PC-3 (cell line): ENCODE measurements around the gene TAF10. TPM values are rescaled to one million over a fixed set of nuclear protein-coding genes. Genes with fewer than 3 reads are reported as not detected.

Source experiments
- ATAC-seq: fragments of 200-7000 bp; cut with Tn5 transposase; 2 replicates; pipeline ENCODE4 v1.9.1; 2020; ENCODE audit warnings: mild to moderate bottlenecking, moderate library complexity
- BruUV-seq: library from RNA; stranded (reverse); fragments of 400-500 nt; replicated peaks from 2 replicates; lab custom pipeline; 2021; lab: Mats Ljungman, UMichigan
- CTCF ChIA-PET: fragments of 300-600 bp; sonication (Branson Sonifier 250); formaldehyde crosslinking; loops from one replicate; lab custom pipeline; 2022; ENCODE audit warnings: antibody characterized with exemption; lab: Charles Lee
- POLR2A ChIA-PET: fragments of 300-600 bp; sonication (Branson Sonifier 250); formaldehyde crosslinking; loops from one replicate; lab custom pipeline; 2022; ENCODE audit warnings: antibody characterized with exemption; ENCODE audit not compliant: unreplicated experiment; lab: Charles Lee
- DNase-seq: peaks from one replicate; pipeline ENCODE4 v3.0.0-alpha.2; 2015
- H2AFZ ChIP-seq: fragments of 300-600 bp; sonication (generic); 2 replicates; pipeline ENCODE4 v1.6.0; 2016; ENCODE audit warnings: antibody characterized with exemption, low read length
- H3F3A ChIP-seq: fragments of 300-600 bp; sonication (generic); one replicate; pipeline ENCODE4 v1.6.0; 2017; ENCODE audit warnings: antibody characterized with exemption, low read length, control low read depth, mild to moderate bottlenecking; ENCODE audit not compliant: unreplicated experiment
- H3K27ac ChIP-seq: fragments of 300-600 bp; sonication (generic); 2 replicates; pipeline ENCODE4 v1.5.1; 2016; ENCODE audit warnings: mild to moderate bottlenecking, low read length
- H3K27me3 ChIP-seq: fragments of 300-600 bp; sonication (generic); 2 replicates; pipeline ENCODE4 v1.6.1; 2016; ENCODE audit warnings: low read length, mixed read lengths
- H3K36me3 ChIP-seq: fragments of 300-600 bp; sonication (generic); 2 replicates; pipeline ENCODE4 v1.6.1; 2016; ENCODE audit warnings: low read depth, mixed run types, low read length, mixed read lengths
- H3K4me1 ChIP-seq: fragments of 300-600 bp; sonication (generic); 2 replicates; pipeline ENCODE4 v1.5.1; 2016; ENCODE audit warnings: low read length; ENCODE audit not compliant: insufficient read depth
- H3K4me2 ChIP-seq: fragments of 300-600 bp; sonication (generic); 2 replicates; pipeline ENCODE4 v1.6.0; 2016; ENCODE audit warnings: low read length
- H3K4me3 ChIP-seq: fragments of 300-600 bp; sonication (generic); 2 replicates; pipeline ENCODE4 v1.5.1; 2016; ENCODE audit warnings: mild to moderate bottlenecking, low read length, mixed read lengths
- H3K79me2 ChIP-seq: fragments of 300-600 bp; sonication (generic); 2 replicates; pipeline ENCODE4 v1.6.1; 2017; ENCODE audit warnings: low read length, mixed read lengths
- H3K9ac ChIP-seq: fragments of 300-600 bp; sonication (generic); 2 replicates; pipeline ENCODE4 v1.6.0; 2016; ENCODE audit warnings: mild to moderate bottlenecking, low read length
- H3K9me2 ChIP-seq: fragments of 300-600 bp; sonication (generic); replicated peaks from 2 replicates; pipeline ENCODE4 v1.6.1; 2016; ENCODE audit warnings: mixed run types, low read length, mixed read lengths
- H3K9me3 ChIP-seq: fragments of 300-600 bp; sonication (generic); 2 replicates; pipeline ENCODE4 v1.6.1; 2016; ENCODE audit warnings: low read length, mixed read lengths
- H4K20me1 ChIP-seq: fragments of 300-600 bp; sonication (generic); 2 replicates; pipeline ENCODE4 v1.6.1; 2016; ENCODE audit warnings: low read length, mixed read lengths
- EZH2 ChIP-seq: fragments of 300-600 bp; sonication (generic); IDR thresholded peaks from one replicate; pipeline ENCODE4 v1.6.1; 2017; ENCODE audit warnings: antibody characterized with exemption, mild to moderate bottlenecking, low read length; ENCODE audit not compliant: unreplicated experiment
- EZH2phosphoT487 ChIP-seq: fragments of 300-600 bp; sonication (generic); IDR thresholded peaks from 2 replicates; pipeline ENCODE4 v1.6.1; 2018; ENCODE audit warnings: mild to moderate bottlenecking, antibody characterized with exemption, low read length, borderline replicate concordance
- intact Hi-C: fragments of 100-400 bp; cut with micrococcal nuclease; formaldehyde crosslinking; loops from 2 replicates; pipeline ENCODE4 v1.9.0; 2023
- total RNA-seq: library from RNA; depleted of rRNA; stranded (reverse); fragments of >200 nt; gene quantifications from 2 replicates; pipeline ENCODE4 v1.2.3, GENCODE V29; 2014
- TF ChIP-seq, protein P1 (sequence below): fragments of 300-600 bp; sonication (generic); conservative IDR thresholded peaks from 2 replicates; pipeline ENCODE4 v1.5.1; 2017; ENCODE audit warnings: antibody characterized with exemption, low read depth, mild to moderate bottlenecking, low read length

The TAF10 gene
- total RNA-seq, 1 experiment from 2014 or later, result 102 TPM

DNA sequence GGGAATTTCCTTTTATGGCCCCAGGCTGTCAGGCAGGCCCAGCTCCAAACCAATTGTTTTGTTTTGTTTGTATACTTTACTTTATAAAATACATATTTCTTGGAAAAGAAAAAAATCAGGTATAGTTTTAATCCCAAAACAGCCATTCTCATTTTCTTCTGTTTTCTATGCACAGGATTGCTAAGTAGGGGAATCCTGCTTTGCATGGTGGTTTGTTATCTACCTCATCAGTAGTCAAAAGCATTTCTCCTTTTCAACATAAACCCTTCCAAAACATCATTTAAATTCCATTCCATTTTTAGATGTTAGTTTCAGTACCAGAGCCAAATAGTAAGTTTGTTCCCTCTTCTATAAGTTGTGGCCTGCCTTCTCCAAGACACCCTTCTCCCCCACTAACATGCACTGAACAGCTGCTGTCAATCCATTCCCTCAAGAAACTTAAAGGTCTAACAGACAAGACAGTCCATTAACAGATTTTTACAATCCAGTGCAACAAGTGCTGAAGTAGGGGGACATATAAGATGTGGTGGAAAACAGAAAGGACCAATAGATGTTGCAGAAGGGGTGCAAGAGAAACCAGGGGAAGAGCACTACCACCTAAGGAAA, 4.7 kb downstream of the TAF10 start:
- Histone ChIP-seq H3K4me2 (peak overlapping the region; percentile 44), H3K27me3 (no peaks in the 10 kb centered on the region), H3K4me1 (peaks cover 37% of the 10 kb centered on the region), H3K36me3 (peaks cover 25% of the 10 kb centered on the region; the same call in 1 of the 2 replicates), H3K9me3 (no peaks in the 10 kb centered on the region), H3F3A (peaks cover 5% of the 10 kb centered on the region), H3K4me3 (no peak overlapping the region), H3K27ac (no peak overlapping the region), H3K9me2 (no peaks in the 10 kb centered on the region), H3K9ac (no peak overlapping the region), H2AFZ (no peak overlapping the region), H4K20me1 (no peaks in the 10 kb centered on the region), H3K79me2 (peaks cover 67% of the 10 kb centered on the region)
- no peak for DNase-seq
- ChIA-PET CTCF (no interaction called here), POLR2A (no interaction called here)
- intact Hi-C loops, result loop anchor here (10.0 kb wide), 1 partner anchor 232 kb away; no protein-coding TSS in a partner anchor
- no peak for ATAC-seq
- no TSS peak for BruUV-seq
- TF ChIP-seq EZH2 (no peak), EZH2phosphoT487 (no peak)
- TF ChIP-seq, protein P1, sequence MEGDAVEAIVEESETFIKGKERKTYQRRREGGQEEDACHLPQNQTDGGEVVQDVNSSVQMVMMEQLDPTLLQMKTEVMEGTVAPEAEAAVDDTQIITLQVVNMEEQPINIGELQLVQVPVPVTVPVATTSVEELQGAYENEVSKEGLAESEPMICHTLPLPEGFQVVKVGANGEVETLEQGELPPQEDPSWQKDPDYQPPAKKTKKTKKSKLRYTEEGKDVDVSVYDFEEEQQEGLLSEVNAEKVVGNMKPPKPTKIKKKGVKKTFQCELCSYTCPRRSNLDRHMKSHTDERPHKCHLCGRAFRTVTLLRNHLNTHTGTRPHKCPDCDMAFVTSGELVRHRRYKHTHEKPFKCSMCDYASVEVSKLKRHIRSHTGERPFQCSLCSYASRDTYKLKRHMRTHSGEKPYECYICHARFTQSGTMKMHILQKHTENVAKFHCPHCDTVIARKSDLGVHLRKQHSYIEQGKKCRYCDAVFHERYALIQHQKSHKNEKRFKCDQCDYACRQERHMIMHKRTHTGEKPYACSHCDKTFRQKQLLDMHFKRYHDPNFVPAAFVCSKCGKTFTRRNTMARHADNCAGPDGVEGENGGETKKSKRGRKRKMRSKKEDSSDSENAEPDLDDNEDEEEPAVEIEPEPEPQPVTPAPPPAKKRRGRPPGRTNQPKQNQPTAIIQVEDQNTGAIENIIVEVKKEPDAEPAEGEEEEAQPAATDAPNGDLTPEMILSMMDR, result no peak

DNA sequence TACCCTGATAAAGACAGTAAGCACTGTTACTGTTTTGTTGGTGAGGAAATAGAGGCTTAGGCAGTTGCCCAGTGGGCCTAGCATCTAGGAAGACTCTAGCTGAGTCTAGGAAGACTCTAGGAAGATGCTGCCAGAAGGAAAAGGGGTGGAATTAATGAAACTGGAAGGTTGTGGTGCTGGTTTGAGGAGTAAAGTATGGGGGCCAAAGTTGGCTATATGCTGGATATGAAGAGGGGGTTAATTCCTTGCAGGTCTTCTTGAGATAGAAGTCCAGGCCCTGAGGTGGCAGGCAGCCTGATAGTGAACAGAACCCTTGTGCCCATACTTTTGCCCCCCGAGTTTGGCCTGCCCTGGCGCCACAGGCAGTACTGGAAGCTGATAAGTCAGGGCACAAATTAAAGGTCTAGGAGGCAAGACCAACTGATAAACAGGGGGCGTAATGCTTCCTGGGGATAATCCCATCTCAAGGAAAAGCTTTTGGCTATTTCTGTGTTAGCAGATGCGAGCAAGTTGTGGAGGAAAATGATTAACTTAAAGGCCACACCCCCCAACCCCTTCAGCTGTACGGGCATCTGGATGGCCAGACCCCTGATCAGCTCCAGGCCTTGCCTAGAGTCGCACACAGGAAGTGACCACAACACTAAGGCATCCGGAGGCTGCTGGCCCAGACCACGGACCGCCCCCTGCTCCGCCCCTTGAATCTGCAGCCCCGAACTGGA, 5.4 kb downstream of the TAF10 start:
- peaks cover 5% of the 10 kb centered on the region for H3F3A ChIP-seq
- peak overlapping the region; percentile 33 for H3K27ac ChIP-seq
- intact Hi-C loops, result loop anchor here (10.0 kb wide), 1 partner anchor 232 kb away; no protein-coding TSS in a partner anchor
- peaks cover 27% of the 10 kb centered on the region; the same call in 1 of the 2 replicates for H3K36me3 ChIP-seq
- H3K4me2 ChIP-seq, result peak overlapping the region; percentile 44
- POLR2A ChIA-PET, result no interaction called here
- no TSS peak for BruUV-seq
- H3K4me3 ChIP-seq, result no peak overlapping the region
- CTCF ChIA-PET, result no interaction called here
- H3K9me3 ChIP-seq, result no peaks in the 10 kb centered on the region
- H2AFZ ChIP-seq, result no peak overlapping the region
- H3K27me3 ChIP-seq, result no peaks in the 10 kb centered on the region
- TF ChIP-seq EZH2 (no peak), EZH2phosphoT487 (no peak)
- TF ChIP-seq, protein P1, result no peak
- H3K79me2 ChIP-seq, result peaks cover 72% of the 10 kb centered on the region
- peaks cover 43% of the 10 kb centered on the region for H3K4me1 ChIP-seq
- peak; percentile 50 for ATAC-seq
- no peaks in the 10 kb centered on the region for H3K9me2 ChIP-seq
- H3K9ac ChIP-seq, result no peak overlapping the region
- DNase-seq, result peak; percentile 78
- no peaks in the 10 kb centered on the region for H4K20me1 ChIP-seq
